WTC11 (cell line): ENCODE results near the gene KAZN. TPM values are rescaled to one million over a fixed set of nuclear protein-coding genes. Genes with fewer than 3 reads are reported as not detected.

ENCODE experiments used
- ATAC-seq: fragments of 200-7000 bp; cut with Tn5 transposase; 2 replicates; pipeline ENCODE4 v1.10.0; 2021; ENCODE audit warnings: mild to moderate bottlenecking, moderate library complexity
- CTCF ChIA-PET: fragments of 300-600 bp; sonication (Branson Sonifier 250); formaldehyde crosslinking; loops from one replicate; lab custom pipeline; 2021; ENCODE audit warnings: antibody characterized with exemption; lab: Charles Lee
- POLR2A ChIA-PET: fragments of 350-600 bp; sonication (Branson Sonifier 250); formaldehyde crosslinking; loops from one replicate; lab custom pipeline; 2021; ENCODE audit warnings: antibody characterized with exemption; lab: Charles Lee
- DNase-seq: peaks from one replicate; pipeline ENCODE4 v3.0.0; 2021; ENCODE audit warnings: low spot score
- H3K27ac Mint-ChIP-seq: 2 replicates; pipeline ENCODE4 v1.8.0; 2021; ENCODE audit warnings: mixed read lengths
- H3K27me3 Mint-ChIP-seq: 2 replicates; pipeline ENCODE4 v1.8.0; 2021; ENCODE audit warnings: low read depth, mild to moderate bottlenecking, moderate library complexity, mixed read lengths
- H3K36me3 Mint-ChIP-seq: 2 replicates; pipeline ENCODE4 v1.8.0; 2021; ENCODE audit warnings: mixed read lengths
- H3K4me1 Mint-ChIP-seq: 2 replicates; pipeline ENCODE4 v1.8.0; 2022; ENCODE audit warnings: mixed read lengths
- H3K4me3 Mint-ChIP-seq: 2 replicates; pipeline ENCODE4 v1.8.0; 2021; ENCODE audit warnings: mild to moderate bottlenecking, moderate library complexity, mixed read lengths
- H3K9me3 Mint-ChIP-seq: 2 replicates; pipeline ENCODE4 v1.8.0; 2021; ENCODE audit warnings: mixed read lengths
- CDX4 ChIP-seq: fragments of 250-450 bp; sonication (Bioruptor Pico); IDR thresholded peaks from 2 replicates; pipeline ENCODE4 v1.9.0; 2021; ENCODE audit warnings: moderate library complexity, mild to moderate bottlenecking, inconsistent platforms, borderline replicate concordance
- CREB1 ChIP-seq: sonication (generic); formaldehyde crosslinking; IDR thresholded peaks from 2 replicates; pipeline ENCODE4 v1.8.0; 2023; ENCODE audit warnings: mild to moderate bottlenecking, missing genetic modification reagents
- ELF4 ChIP-seq: sonication (generic); formaldehyde crosslinking; IDR thresholded peaks from 2 replicates; pipeline ENCODE4 v1.8.1; 2022; ENCODE audit warnings: low read depth, mild to moderate bottlenecking, moderate library complexity, missing genetic modification reagents
- FOXJ3 ChIP-seq: sonication (generic); formaldehyde crosslinking; IDR thresholded peaks from 2 replicates; pipeline ENCODE4 v1.9.0; 2021; ENCODE audit warnings: missing genetic modification reagents, mild to moderate bottlenecking, borderline replicate concordance
- FOXP1 ChIP-seq: sonication (generic); formaldehyde crosslinking; IDR thresholded peaks from 2 replicates; pipeline ENCODE4 v1.8.0; 2022; ENCODE audit warnings: missing genetic modification reagents, mild to moderate bottlenecking, moderate library complexity, borderline replicate concordance
- GABPB1 ChIP-seq: sonication (generic); formaldehyde crosslinking; IDR thresholded peaks from 2 replicates; pipeline ENCODE4 v1.8.1; 2023; ENCODE audit warnings: mild to moderate bottlenecking, missing genetic modification reagents
- GTF2I ChIP-seq: fragments of 250-450 bp; sonication (Bioruptor Pico); conservative IDR thresholded peaks from 2 replicates; pipeline ENCODE4 v1.4.0; 2021; ENCODE audit warnings: mild to moderate bottlenecking
- IRF1 ChIP-seq: sonication (generic); formaldehyde crosslinking; IDR thresholded peaks from 2 replicates; pipeline ENCODE4 v1.8.0; 2023; ENCODE audit warnings: missing genetic modification reagents
- JAZF1 ChIP-seq: fragments of 250-450 bp; sonication (Bioruptor Pico); IDR thresholded peaks from 2 replicates; pipeline ENCODE4 v1.9.0; 2021; ENCODE audit warnings: moderate library complexity, mild to moderate bottlenecking, inconsistent platforms
- JUN ChIP-seq: sonication (generic); formaldehyde crosslinking; IDR thresholded peaks from 2 replicates; pipeline ENCODE4 v1.8.0; 2023; ENCODE audit warnings: mild to moderate bottlenecking, missing genetic modification reagents
- KAT7 ChIP-seq: sonication (generic); formaldehyde crosslinking; IDR thresholded peaks from 2 replicates; pipeline ENCODE4 v1.8.1; 2023; ENCODE audit warnings: missing genetic modification reagents, mild to moderate bottlenecking, borderline replicate concordance
- MAX ChIP-seq: sonication (generic); formaldehyde crosslinking; IDR thresholded peaks from 2 replicates; pipeline ENCODE4 v1.8.0; 2022; ENCODE audit warnings: mild to moderate bottlenecking, missing genetic modification reagents
- MLX ChIP-seq: sonication (generic); formaldehyde crosslinking; IDR thresholded peaks from 2 replicates; pipeline ENCODE4 v1.8.1; 2023; ENCODE audit warnings: mild to moderate bottlenecking, missing genetic modification reagents, moderate library complexity
- MYBL2 ChIP-seq: sonication (generic); formaldehyde crosslinking; IDR thresholded peaks from 2 replicates; pipeline ENCODE4 v1.8.1; 2023; ENCODE audit warnings: mild to moderate bottlenecking, moderate library complexity, missing genetic modification reagents
- NFATC4 ChIP-seq: fragments of 250-450 bp; sonication (Bioruptor Pico); IDR thresholded peaks from 2 replicates; pipeline ENCODE4 v1.9.0; 2021; ENCODE audit warnings: mild to moderate bottlenecking
- NFYB ChIP-seq: sonication (generic); formaldehyde crosslinking; conservative IDR thresholded peaks from 2 replicates; pipeline ENCODE4 v1.8.0; 2022; ENCODE audit warnings: low read depth, missing genetic modification reagents
- PREB ChIP-seq: sonication (generic); formaldehyde crosslinking; IDR thresholded peaks from 2 replicates; pipeline ENCODE4 v1.8.1; 2022; ENCODE audit warnings: mild to moderate bottlenecking, missing genetic modification reagents, moderate library complexity, borderline replicate concordance
- PRRX2 ChIP-seq: fragments of 250-450 bp; sonication (Bioruptor Pico); IDR thresholded peaks from 2 replicates; pipeline ENCODE4 v1.8.0; 2021; ENCODE audit warnings: mild to moderate bottlenecking
- SOX15 ChIP-seq: fragments of 250-450 bp; sonication (Bioruptor Pico); IDR thresholded peaks from 2 replicates; pipeline ENCODE4 v1.9.0; 2021; ENCODE audit warnings: mild to moderate bottlenecking
- USF2 ChIP-seq: sonication (generic); formaldehyde crosslinking; IDR thresholded peaks from 2 replicates; pipeline ENCODE4 v1.8.1; 2023; ENCODE audit warnings: mild to moderate bottlenecking, missing genetic modification reagents, moderate library complexity
- ZBTB43 ChIP-seq: sonication (generic); formaldehyde crosslinking; IDR thresholded peaks from 2 replicates; pipeline ENCODE4 v1.8.1; 2023; ENCODE audit warnings: mild to moderate bottlenecking, missing genetic modification reagents
- ZMAT4 ChIP-seq: fragments of 250-450 bp; sonication (Bioruptor Pico); IDR thresholded peaks from 2 replicates; pipeline ENCODE4 v1.9.0; 2021; ENCODE audit warnings: mild to moderate bottlenecking
- ZNF396 ChIP-seq: fragments of 250-450 bp; sonication (Bioruptor Pico); IDR thresholded peaks from 2 replicates; pipeline ENCODE4 v1.8.0; 2021; ENCODE audit warnings: mild to moderate bottlenecking, moderate library complexity, borderline replicate concordance
- ZNF425 ChIP-seq: fragments of 250-450 bp; sonication (Bioruptor Pico); conservative IDR thresholded peaks from 2 replicates; pipeline ENCODE4 v1.9.0; 2021; ENCODE audit warnings: mild to moderate bottlenecking
- total RNA-seq: library from RNA; stranded (reverse); gene quantifications from 3 replicates; pipeline ENCODE4 v1.2.3, GENCODE V29; 2021

The KAZN gene
- total RNA-seq, 1 experiment from 2014 or later = 19.9 TPM

- no peak overlapping the region for H3K27ac Mint-ChIP-seq
- POLR2A ChIA-PET = no interaction called here
- DNase-seq = no peak
- no peaks in the 10 kb centered on the region; the same call in none of the 2 replicates for H3K27me3 Mint-ChIP-seq
- no peak for ATAC-seq
- peaks cover 24% of the 10 kb centered on the region for H3K36me3 Mint-ChIP-seq
- no peak overlapping the region for H3K4me3 Mint-ChIP-seq
- CTCF ChIA-PET = no interaction called here
- H3K4me1 Mint-ChIP-seq = no peaks in the 10 kb centered on the region
- TF ChIP-seq CREB1 (CRISPR knock-in tag) (no peak), IRF1 (CRISPR knock-in tag) (no peak)
- H3K9me3 Mint-ChIP-seq = peaks cover 25% of the 10 kb centered on the region
Observed at GRCh38 chr1:14810595-14811361, 212.3 kb downstream of the KAZN start.

- ATAC-seq = no peak
- peaks cover 19% of the 10 kb centered on the region for H3K36me3 Mint-ChIP-seq
- CTCF ChIA-PET = no interaction called here
- no peak overlapping the region for H3K4me3 Mint-ChIP-seq
- H3K4me1 Mint-ChIP-seq = no peaks in the 10 kb centered on the region
- no peaks in the 10 kb centered on the region; the same call in none of the 2 replicates for H3K27me3 Mint-ChIP-seq
- POLR2A ChIA-PET = no interaction called here
- TF ChIP-seq ELF4 (no peak), NFATC4 (CRISPR knock-in tag) (no peak), ZNF425 (CRISPR knock-in tag) (no peak), PRRX2 (CRISPR knock-in tag) (no peak), MLX (CRISPR knock-in tag) (no peak), GTF2I (CRISPR knock-in tag) (no peak), ZMAT4 (no peak), JAZF1 (CRISPR knock-in tag) (no peak), ZBTB43 (CRISPR knock-in tag) (no peak), FOXJ3 (CRISPR knock-in tag) (no peak), SOX15 (CRISPR knock-in tag) (no peak), GABPB1 (CRISPR knock-in tag) (no peak)
- TF ChIP-seq, all 79 proteins: peak for 0
- Mint-ChIP-seq H3K27ac (no peak overlapping the region), H3K9me3 (peaks cover 25% of the 10 kb centered on the region)
- DNase-seq = no peak
Observed at GRCh38 chr1:14811573-14811972, 213.1 kb downstream of the KAZN start.

- no peak for DNase-seq
- H3K36me3 Mint-ChIP-seq = peaks cover 12% of the 10 kb centered on the region
- H3K27me3 Mint-ChIP-seq = no peaks in the 10 kb centered on the region; the same call in 1 of the 2 replicates
- H3K9me3 Mint-ChIP-seq = peaks cover 19% of the 10 kb centered on the region
- no peak for ATAC-seq
- POLR2A ChIA-PET = no interaction called here
- no peak overlapping the region for H3K4me3 Mint-ChIP-seq
- H3K27ac Mint-ChIP-seq = no peak overlapping the region
- CTCF ChIA-PET = interaction anchor here (1.3 kb wide), 1 partner anchor 33 kb away, joined by 3 read pairs; no protein-coding TSS in a partner anchor
- no peaks in the 10 kb centered on the region for H3K4me1 Mint-ChIP-seq
- TF ChIP-seq MYBL2 (no peak), FOXP1 (CRISPR knock-in tag) (no peak), MAX (CRISPR knock-in tag) (no peak), NFYB (CRISPR knock-in tag) (no peak), CDX4 (CRISPR knock-in tag) (no peak), PREB (CRISPR knock-in tag) (no peak), GTF2I (CRISPR knock-in tag) (no peak), KAT7 (no peak), JUN (CRISPR knock-in tag) (no peak), ZNF396 (CRISPR knock-in tag) (no peak), USF2 (CRISPR knock-in tag) (no peak)
Observed at GRCh38 chr1:14812189-14812588, 213.7 kb downstream of the KAZN start.
